Transverse colon (tissue), 3 donors: Measurements from ENCODE around the gene OR13A1.

Experiments
- EP300 ChIP-seq: sonication (generic); formaldehyde crosslinking; IDR thresholded peaks from one replicate; pipeline ENCODE4 v1.6.1; 2017; ENCODE audit warnings: antibody characterized with exemption, low read depth
- POLR2A ChIP-seq: fragments of 450-650 bp; IDR thresholded peaks from one replicate; pipeline ENCODE4 v1.6.1; 2016; ENCODE audit warnings: antibody characterized with exemption, mild to moderate bottlenecking, moderate library complexity
- TF ChIP-seq, protein P1 (sequence below), 5 experiments: fragments of 200-600 bp in 3 of 5; fragments of 450-650 bp in 2 of 5; sonication (generic) in 3 of 5; IDR thresholded peaks; 1 replicate in 2 of 5; 2 replicates in 3 of 5; pipeline ENCODE4 v1.5.1; 2016 to 2017; ENCODE audit warnings: antibody characterized with exemption in 5 of 5, inconsistent platforms in 3 of 5, mild to moderate bottlenecking in 2 of 5, moderate library complexity in 1 of 5

DNA sequence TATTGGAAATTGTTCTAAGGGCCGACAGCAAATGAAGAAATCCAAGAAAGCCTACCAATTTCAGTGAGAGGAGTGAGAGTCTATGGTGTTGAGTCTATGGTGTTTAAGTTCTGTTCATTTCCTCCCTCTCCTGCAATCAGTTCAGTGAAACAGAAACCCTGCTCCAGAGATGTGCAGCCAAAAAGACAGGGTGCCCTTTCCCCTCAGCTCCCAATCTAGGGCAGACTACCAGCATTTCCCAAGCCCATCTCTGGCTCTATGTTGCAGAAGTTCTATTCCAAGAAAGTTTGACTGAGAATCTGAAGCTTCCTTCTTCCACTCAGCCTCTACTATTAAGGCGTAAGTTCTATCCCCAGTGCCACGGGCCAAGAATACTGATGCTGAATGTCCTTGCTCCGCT lies 40.1 kb upstream of the OR13A1 start:
- TF ChIP-seq EP300 (no peak), POLR2A (no peak)
- TF ChIP-seq, protein P1, sequence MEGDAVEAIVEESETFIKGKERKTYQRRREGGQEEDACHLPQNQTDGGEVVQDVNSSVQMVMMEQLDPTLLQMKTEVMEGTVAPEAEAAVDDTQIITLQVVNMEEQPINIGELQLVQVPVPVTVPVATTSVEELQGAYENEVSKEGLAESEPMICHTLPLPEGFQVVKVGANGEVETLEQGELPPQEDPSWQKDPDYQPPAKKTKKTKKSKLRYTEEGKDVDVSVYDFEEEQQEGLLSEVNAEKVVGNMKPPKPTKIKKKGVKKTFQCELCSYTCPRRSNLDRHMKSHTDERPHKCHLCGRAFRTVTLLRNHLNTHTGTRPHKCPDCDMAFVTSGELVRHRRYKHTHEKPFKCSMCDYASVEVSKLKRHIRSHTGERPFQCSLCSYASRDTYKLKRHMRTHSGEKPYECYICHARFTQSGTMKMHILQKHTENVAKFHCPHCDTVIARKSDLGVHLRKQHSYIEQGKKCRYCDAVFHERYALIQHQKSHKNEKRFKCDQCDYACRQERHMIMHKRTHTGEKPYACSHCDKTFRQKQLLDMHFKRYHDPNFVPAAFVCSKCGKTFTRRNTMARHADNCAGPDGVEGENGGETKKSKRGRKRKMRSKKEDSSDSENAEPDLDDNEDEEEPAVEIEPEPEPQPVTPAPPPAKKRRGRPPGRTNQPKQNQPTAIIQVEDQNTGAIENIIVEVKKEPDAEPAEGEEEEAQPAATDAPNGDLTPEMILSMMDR (IDR thresholded peaks at IDR 0.05) = no peak
